Astrocyte of the cerebellum (primary cell): ENCODE results near the gene ST6GAL1.

Source experiments
- DNase-seq: peaks from one replicate; pipeline ENCODE4 v3.0.0-alpha.2; 2011; ENCODE audit warnings: low read depth
- H3K4me3 ChIP-seq: 2 replicates; pipeline ENCODE4 v1.5.1; 2011; ENCODE audit warnings: mild to moderate bottlenecking, low read depth, low read length, moderate library complexity
- CTCF ChIP-seq: IDR thresholded peaks from 2 replicates; pipeline ENCODE4 v1.5.1; 2012; ENCODE audit warnings: low read length, low read depth, moderate library complexity, mild to moderate bottlenecking; ENCODE audit errors: missing control alignments
- in situ Hi-C: cut with HindIII; loops from 2 replicates; pipeline ENCODE4 v1.10.0; 2017; ENCODE audit warnings: low sequenced_read_pairs

The ST6GAL1 gene

GRCh38 chr3:187040516-187041361 lies 110.4 kb downstream of the ST6GAL1 start:
- no peak for TF ChIP-seq CTCF
- in situ Hi-C loops, result no loop called here
- H3K4me3 ChIP-seq, result no peak overlapping the region
- no peak for DNase-seq

GRCh38 chr3:187041362-187042307 lies 111.3 kb downstream of the ST6GAL1 start:
- no peak for DNase-seq
- in situ Hi-C loops, result no loop called here
- no peak overlapping the region for H3K4me3 ChIP-seq
- no peak for TF ChIP-seq CTCF

GRCh38 chr3:187042346-187042745 lies 112.0 kb downstream of the ST6GAL1 start:
- no peak for TF ChIP-seq CTCF
- DNase-seq, result no peak
- no peak overlapping the region for H3K4me3 ChIP-seq
- in situ Hi-C loops, result no loop called here

GRCh38 chr3:187042874-187043458 lies 112.6 kb downstream of the ST6GAL1 start:
- no peak overlapping the region for H3K4me3 ChIP-seq
- DNase-seq, result no peak
- TF ChIP-seq CTCF, result no peak
- in situ Hi-C loops, result no loop called here

- no peak for DNase-seq
- in situ Hi-C loops, result no loop called here
- H3K4me3 ChIP-seq, result no peak overlapping the region
- TF ChIP-seq CTCF, result no peak
Observed at GRCh38 chr3:187044206-187044605, 113.9 kb downstream of the ST6GAL1 start.

- in situ Hi-C loops, result no loop called here
- TF ChIP-seq CTCF, result no peak
Observed at GRCh38 chr3:187044867-187045552, 114.7 kb downstream of the ST6GAL1 start.

More at GRCh38 chr3:187044867-187045552, 114.7 kb downstream of the ST6GAL1 start:
- no peak overlapping the region for H3K4me3 ChIP-seq
- no peak for DNase-seq
